ENCODE data around the gene WRAP53. TPM values are rescaled to one million over a fixed set of nuclear protein-coding genes. Genes with fewer than 3 reads are reported as not detected.

The WRAP53 gene
- total and polyA plus RNA-seq, 2 of the 13 experiments (the other 11 are each of a cell fraction or from before 2014, with no cell fraction given), result 7.0 to 19.5 TPM

GRCh38 chr17:7686222-7687071, 1.8 kb upstream of the WRAP53 start (continued):
- TF ChIP-seq ZNF609 (CRISPR knock-in tag; IDR thresholded peaks at IDR 0.05; ENCODE audit: borderline replicate concordance), result no peak
- no peak for TF ChIP-seq JUNB (CRISPR knock-in tag; IDR thresholded peaks at IDR 0.05; ENCODE audit: borderline replicate concordance)
- TF ChIP-seq ZBTB25 (CRISPR knock-in tag; IDR thresholded peaks at IDR 0.05), result no peak; the same call in 1 of the 2 replicates
- no peak for TF ChIP-seq MIER2 (CRISPR knock-in tag; IDR thresholded peaks at IDR 0.05)
- 0 out of 2 replicates have a peak, but pooled peaks have one; percentile 23 for TF ChIP-seq MED1 (CRISPR knock-in tag; IDR thresholded peaks at IDR 0.05)
- TF ChIP-seq ZNF576 (CRISPR knock-in tag; IDR thresholded peaks at IDR 0.05), result no peak
- no peak; the same call in 1 of the 2 replicates for TF ChIP-seq ZNF563 (CRISPR knock-in tag; IDR thresholded peaks at IDR 0.05)
- TF ChIP-seq ZNF432 (CRISPR knock-in tag; IDR thresholded peaks at IDR 0.05; ENCODE audit: borderline replicate concordance), result no peak
- TF ChIP-seq KDM2A (CRISPR knock-in tag; IDR thresholded peaks at IDR 0.05; ENCODE audit: borderline replicate concordance, low read depth), result peak; percentile 14; the same call in 1 of the 2 replicates
- TF ChIP-seq HMG20A (CRISPR knock-in tag; IDR thresholded peaks at IDR 0.05; ENCODE audit: borderline replicate concordance), result no peak
- TF ChIP-seq ZNF83 (CRISPR knock-in tag; IDR thresholded peaks at IDR 0.05; ENCODE audit: borderline replicate concordance), result no peak
- no peak for TF ChIP-seq ZBTB3 (CRISPR knock-in tag; IDR thresholded peaks at IDR 0.05; ENCODE audit: borderline replicate concordance, low read depth)
- TF ChIP-seq NFATC3 (CRISPR knock-in tag; IDR thresholded peaks at IDR 0.05), result no peak
- TF ChIP-seq ZNF101 (CRISPR knock-in tag; IDR thresholded peaks at IDR 0.05; ENCODE audit: borderline replicate concordance, low read depth), result 0 out of 2 replicates have a peak, but pooled peaks have one; percentile 79
- TF ChIP-seq ZBTB49 (CRISPR knock-in tag; IDR thresholded peaks at IDR 0.05; ENCODE audit: borderline replicate concordance), result no peak
